HG02759 (cell line): ENCODE measurements around the gene ZNF423.

Experiments
- ATAC-seq: cut with Tn5 transposase; IDR thresholded peaks from one replicate; pipeline ENCODE4 v1.9.1; 2021; ENCODE audit warnings: mild to moderate bottlenecking, moderate library complexity; ENCODE audit not compliant: unreplicated experiment

ZNF423 gene

GRCh38 chr16:49674990-49675389 lies 180.9 kb downstream of the ZNF423 start:
- no peak for ATAC-seq

- no peak for ATAC-seq
These were observed 181.5 kb downstream of the ZNF423 start for GRCh38 chr16:49674351-49674851.

GRCh38 chr16:49673442-49673841 lies 182.5 kb downstream of the ZNF423 start:
- no peak for ATAC-seq

GRCh38 chr16:49672753-49673152 lies 183.2 kb downstream of the ZNF423 start:
- no peak for ATAC-seq

- ATAC-seq: no peak
These were observed 184.6 kb downstream of the ZNF423 start for GRCh38 chr16:49671333-49671732.

GRCh38 chr16:49670627-49671026 lies 185.3 kb downstream of the ZNF423 start:
- no peak for ATAC-seq

- ATAC-seq: no peak
These were observed 190.3 kb downstream of the ZNF423 start for GRCh38 chr16:49665482-49666230.

GRCh38 chr16:49664221-49665215 lies 191.4 kb downstream of the ZNF423 start:
- no peak for ATAC-seq

- no peak for ATAC-seq
These were observed 192.5 kb downstream of the ZNF423 start for GRCh38 chr16:49663081-49664065.

- ATAC-seq: no peak
These were observed 193.3 kb downstream of the ZNF423 start for GRCh38 chr16:49662569-49662968.

- no peak for ATAC-seq
These were observed 194.3 kb downstream of the ZNF423 start for GRCh38 chr16:49661465-49662187.

GRCh38 chr16:49660626-49661025 lies 195.3 kb downstream of the ZNF423 start:
- ATAC-seq: no peak

- no peak for ATAC-seq
These were observed 196.6 kb downstream of the ZNF423 start for GRCh38 chr16:49659356-49659755.

GRCh38 chr16:49658531-49658930 lies 197.4 kb downstream of the ZNF423 start:
- no peak for ATAC-seq

GRCh38 chr16:49657736-49658465 lies 198.0 kb downstream of the ZNF423 start:
- ATAC-seq: no peak

GRCh38 chr16:49654425-49654824 lies 201.5 kb downstream of the ZNF423 start:
- ATAC-seq: no peak

GRCh38 chr16:49653577-49653976 lies 202.3 kb downstream of the ZNF423 start:
- ATAC-seq: no peak

GRCh38 chr16:49653173-49653570 lies 202.7 kb downstream of the ZNF423 start:
- ATAC-seq: no peak
